ENCODE measurements around the gene KIZ.

Gene KIZ

DNA sequence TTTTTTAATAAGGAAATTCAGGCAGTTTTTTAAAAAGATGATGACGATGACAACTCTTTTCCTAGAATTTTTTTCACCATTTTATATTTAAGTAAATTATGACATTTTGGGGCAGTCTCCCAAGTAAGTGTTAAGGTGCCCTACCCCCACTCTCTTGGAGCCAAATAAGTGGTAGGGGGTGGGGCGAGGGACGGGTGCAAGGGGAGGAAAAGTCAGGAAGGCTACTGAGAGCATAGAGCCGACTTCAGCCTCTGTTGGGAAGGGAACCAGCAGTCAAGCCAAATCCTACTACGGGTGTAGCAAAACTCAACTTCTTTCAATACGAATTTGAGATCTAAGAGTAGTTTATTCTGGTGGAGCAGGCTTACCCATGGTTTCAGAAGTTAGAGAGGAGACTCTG lies 54.4 kb downstream of the KIZ start:
- DNase-seq: no peak

- DNase-seq: no peak
Observed at GRCh38 chr20:21181028-21181427, 55.1 kb downstream of the KIZ start.

DNA sequence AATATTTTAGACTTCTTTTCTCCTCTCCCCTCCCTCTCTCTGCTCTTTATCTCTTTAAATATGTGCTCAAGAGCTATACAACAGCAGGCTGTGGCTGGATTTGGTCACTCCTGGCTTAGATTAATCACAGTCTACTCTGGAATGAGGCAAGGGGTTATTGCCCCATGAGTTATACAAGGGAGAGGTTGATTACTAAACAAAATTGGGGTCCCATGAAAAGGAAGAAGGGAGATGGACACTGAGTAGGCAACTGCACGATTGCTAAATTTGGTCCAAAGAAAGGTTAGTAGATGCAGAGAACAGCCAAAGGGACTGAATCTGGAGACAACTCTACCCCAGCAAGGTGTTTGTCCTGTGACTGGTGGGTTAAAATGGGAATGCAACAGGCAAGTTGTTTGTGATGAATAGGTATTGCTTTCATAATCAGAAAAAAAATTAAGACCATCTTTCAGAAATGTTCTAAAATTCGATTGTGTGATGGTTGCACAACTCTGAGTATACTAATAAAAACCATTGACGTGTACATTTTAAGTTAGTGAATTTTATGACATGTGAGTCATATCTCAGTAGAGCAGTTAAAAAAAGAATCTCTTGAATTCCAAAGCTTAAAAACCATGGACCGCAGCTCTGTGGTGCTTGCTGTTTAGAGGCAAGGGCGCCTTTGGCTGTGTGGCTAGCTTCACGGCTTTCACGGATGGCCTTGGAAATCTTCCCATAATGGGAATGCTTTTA lies 57.1 kb downstream of the KIZ start:
- no peak for DNase-seq

- DNase-seq: no peak
Observed at GRCh38 chr20:21183722-21184121, 57.8 kb downstream of the KIZ start.

GRCh38 chr20:21184819-21185218 lies 58.9 kb downstream of the KIZ start:
- DNase-seq: no peak

- DNase-seq: no peak
Observed at GRCh38 chr20:21185849-21186248, 60.0 kb downstream of the KIZ start.

GRCh38 chr20:21189761-21190523 lies 64.1 kb downstream of the KIZ start:
- no peak for DNase-seq

DNA sequence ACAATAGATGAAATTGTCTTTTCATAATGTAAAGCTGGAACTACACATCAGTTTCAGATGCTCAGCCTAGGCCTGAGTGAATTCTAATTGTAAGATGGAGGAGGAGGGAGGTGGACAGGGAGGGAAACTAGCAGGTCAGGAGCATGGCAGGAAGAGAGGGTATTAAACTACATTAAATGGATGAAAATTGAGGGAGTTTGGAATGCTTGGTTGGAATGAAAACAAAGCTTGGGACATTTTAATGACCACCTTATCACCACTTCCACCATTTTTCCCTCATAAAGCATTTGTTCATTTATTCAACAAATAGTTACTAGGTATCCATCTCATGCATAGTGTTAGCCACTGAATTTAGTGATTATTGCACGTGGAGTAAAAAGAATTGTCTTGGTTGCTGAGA lies 65.0 kb downstream of the KIZ start:
- no peak for DNase-seq

GRCh38 chr20:21191839-21192238 lies 66.0 kb downstream of the KIZ start:
- DNase-seq: no peak

- DNase-seq: no peak
Observed at GRCh38 chr20:21202259-21202658, 76.4 kb downstream of the KIZ start.

- DNase-seq: no peak
Observed at GRCh38 chr20:21203088-21203656, 77.3 kb downstream of the KIZ start.

- DNase-seq: no peak
Observed at GRCh38 chr20:21206584-21206983, 80.7 kb downstream of the KIZ start.

DNA sequence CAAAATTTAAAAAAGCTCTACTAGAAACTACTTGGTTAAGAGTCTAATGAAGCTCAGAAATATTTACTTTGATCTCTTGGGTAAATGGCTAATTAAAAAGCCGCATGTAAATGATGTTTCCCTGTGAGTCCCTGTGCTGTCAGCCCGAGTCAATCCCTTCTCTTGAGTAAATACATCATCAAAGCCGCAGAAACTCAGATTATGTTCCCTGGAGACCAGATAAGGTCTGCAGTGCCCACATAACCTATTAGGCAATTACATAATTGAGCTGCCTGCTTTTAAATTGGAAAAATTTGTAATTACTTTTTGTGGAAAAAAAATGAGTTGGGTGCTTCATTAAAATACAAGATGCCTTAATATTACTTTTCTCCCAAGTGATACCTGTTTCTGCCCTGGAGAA lies 83.1 kb downstream of the KIZ start:
- DNase-seq: no peak

- no peak for DNase-seq
Observed at GRCh38 chr20:21209668-21210067, 83.8 kb downstream of the KIZ start.

- DNase-seq: no peak
Observed at GRCh38 chr20:21213691-21214090, 87.8 kb downstream of the KIZ start.

DNA sequence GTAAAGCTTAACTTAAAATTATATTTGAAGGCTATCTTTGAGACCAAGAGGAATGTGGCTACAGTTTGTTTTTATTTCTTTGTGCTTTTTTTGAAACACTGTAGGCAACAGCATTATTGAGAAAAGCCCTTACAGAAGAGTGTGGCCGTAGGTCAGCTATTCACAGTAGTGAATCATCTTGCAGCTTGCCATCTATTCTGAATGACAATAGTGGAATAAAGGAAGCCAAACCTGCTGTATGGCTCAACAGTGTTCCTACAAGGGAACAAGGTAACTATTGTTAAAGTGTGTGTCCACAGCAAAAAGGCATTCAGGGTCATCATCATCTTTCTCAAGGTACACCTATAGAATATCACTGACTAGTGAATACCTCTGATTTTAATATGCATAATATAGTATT lies 88.5 kb downstream of the KIZ start:
- DNase-seq: no peak

- no peak for DNase-seq
Observed at GRCh38 chr20:21219686-21220085, 93.8 kb downstream of the KIZ start.

GRCh38 chr20:21224217-21224616 lies 98.3 kb downstream of the KIZ start:
- no peak for DNase-seq

DNA sequence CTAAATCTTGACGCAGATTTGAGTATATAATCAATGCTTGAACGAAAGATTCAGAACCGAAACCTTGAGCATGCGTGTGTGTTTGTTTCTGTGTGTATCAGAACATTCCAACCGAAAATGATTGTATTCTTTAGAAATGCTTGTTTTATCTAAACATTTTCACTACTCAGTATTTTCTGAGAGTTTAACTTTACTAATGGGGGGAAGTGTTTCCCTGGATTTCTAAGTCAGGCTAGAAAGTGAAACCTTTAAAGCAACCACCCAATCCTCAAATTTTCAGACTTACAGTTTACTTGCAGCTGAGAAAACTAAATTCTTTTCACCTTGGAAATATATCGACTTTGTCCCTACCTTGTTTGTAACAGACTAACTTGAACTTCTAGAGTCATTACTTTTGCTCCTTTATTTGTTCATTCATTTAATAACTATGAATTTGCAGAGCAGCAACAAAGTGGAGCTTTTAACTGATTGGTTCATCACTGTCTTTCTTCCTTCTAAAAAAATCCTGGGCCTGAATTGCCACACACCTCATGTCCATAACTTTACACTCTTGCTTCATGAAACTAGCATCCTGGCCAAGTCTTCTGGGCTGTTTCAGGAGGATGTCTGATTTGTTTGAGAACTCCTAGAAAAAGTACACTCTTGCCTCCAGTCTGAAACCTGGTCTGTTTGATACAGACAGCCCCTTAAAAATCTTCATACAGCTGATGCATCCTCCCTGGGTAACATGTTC lies 99.5 kb downstream of the KIZ start:
- no peak for DNase-seq

DNA sequence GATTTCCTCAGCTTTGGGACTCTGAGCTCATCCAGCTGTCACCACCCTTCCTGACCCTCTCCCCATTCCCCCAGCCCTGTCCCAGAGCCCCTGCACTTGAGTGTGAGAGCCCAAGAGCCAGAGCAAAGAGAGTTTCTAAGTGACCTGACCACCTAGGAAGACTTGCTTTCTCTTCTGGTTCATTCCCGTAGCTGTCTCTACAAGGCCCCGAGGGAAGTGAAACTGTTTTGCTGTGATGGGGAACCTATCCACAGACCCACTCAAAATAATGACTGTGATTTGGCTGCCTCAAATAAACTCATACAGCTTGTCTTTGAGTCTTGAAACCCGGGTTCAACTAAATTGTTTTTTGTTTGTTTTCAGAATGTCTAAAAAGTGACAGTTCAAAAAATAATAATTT lies 102.6 kb downstream of the KIZ start:
- DNase-seq: no peak

GRCh38 chr20:21229163-21229562 lies 103.3 kb downstream of the KIZ start:
- DNase-seq: no peak

- no peak for DNase-seq
Observed at GRCh38 chr20:21230220-21230619, 104.3 kb downstream of the KIZ start.

- DNase-seq: no peak
Observed at GRCh38 chr20:21230686-21231085, 104.8 kb downstream of the KIZ start.
